Omental fat pad (tissue), 4 donors: ENCODE data around the gene NBL1. TPM values are rescaled to one million over a fixed set of nuclear protein-coding genes. Genes with fewer than 3 reads are reported as not detected.

Experiments
- ATAC-seq: fragments of 150-250 bp; one replicate; pipeline ENCODE4 v1.9.1; 2016; ENCODE audit warnings: mild to moderate bottlenecking, moderate library complexity; ENCODE audit not compliant: low FRiP score
- DNase-seq: peaks from one replicate; pipeline ENCODE4 v3.0.0-alpha.2; 2019; ENCODE audit warnings: low spot score
- total RNA-seq, 4 donors: library from RNA; depleted of rRNA; stranded (reverse); fragments of >200 nt; gene quantifications; one replicate each; pipeline ENCODE4 v1.1.0, GENCODE V29; 2016
- TF ChIP-seq, protein P1 (sequence below), 3 donors: fragments of 450-650 bp; IDR thresholded peaks; one replicate each; pipeline ENCODE4 v1.5.1; 2016 to 2017; ENCODE audit warnings: antibody characterized with exemption in 3 of 3, mild to moderate bottlenecking in 3 of 3, moderate library complexity in 2 of 3

The NBL1 gene
- total RNA-seq, 4 donors from 2014 or later: 36.8 to 97.9 (median 72.8) TPM

DNA sequence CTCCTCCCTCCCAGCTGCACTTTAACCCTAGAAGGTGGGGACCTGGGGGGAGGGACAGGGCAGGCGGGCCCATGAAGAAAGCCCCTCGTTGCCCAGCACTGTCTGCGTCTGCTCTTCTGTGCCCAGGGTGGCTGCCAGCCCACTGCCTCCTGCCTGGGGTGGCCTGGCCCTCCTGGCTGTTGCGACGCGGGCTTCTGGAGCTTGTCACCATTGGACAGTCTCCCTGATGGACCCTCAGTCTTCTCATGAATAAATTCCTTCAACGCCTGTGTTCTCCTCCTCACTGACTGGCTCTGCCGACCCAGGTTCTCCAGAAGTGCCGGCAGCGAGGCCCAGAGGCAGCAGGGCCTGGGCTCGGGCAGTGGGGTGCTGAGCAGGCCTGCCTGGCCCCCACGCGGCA lies 14.1 kb downstream of the NBL1 start:
- DNase-seq: no peak
- TF ChIP-seq, protein P1, sequence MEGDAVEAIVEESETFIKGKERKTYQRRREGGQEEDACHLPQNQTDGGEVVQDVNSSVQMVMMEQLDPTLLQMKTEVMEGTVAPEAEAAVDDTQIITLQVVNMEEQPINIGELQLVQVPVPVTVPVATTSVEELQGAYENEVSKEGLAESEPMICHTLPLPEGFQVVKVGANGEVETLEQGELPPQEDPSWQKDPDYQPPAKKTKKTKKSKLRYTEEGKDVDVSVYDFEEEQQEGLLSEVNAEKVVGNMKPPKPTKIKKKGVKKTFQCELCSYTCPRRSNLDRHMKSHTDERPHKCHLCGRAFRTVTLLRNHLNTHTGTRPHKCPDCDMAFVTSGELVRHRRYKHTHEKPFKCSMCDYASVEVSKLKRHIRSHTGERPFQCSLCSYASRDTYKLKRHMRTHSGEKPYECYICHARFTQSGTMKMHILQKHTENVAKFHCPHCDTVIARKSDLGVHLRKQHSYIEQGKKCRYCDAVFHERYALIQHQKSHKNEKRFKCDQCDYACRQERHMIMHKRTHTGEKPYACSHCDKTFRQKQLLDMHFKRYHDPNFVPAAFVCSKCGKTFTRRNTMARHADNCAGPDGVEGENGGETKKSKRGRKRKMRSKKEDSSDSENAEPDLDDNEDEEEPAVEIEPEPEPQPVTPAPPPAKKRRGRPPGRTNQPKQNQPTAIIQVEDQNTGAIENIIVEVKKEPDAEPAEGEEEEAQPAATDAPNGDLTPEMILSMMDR (IDR thresholded peaks at IDR 0.05): no peak
- ATAC-seq: no peak

- TF ChIP-seq, protein P1 (IDR thresholded peaks at IDR 0.05): peak in 1 of 3 donors; percentile 34
- no peak for DNase-seq
- ATAC-seq: no peak
Measured at GRCh38 chr1:19661721-19662228, 17.7 kb downstream of the NBL1 start.

DNA sequence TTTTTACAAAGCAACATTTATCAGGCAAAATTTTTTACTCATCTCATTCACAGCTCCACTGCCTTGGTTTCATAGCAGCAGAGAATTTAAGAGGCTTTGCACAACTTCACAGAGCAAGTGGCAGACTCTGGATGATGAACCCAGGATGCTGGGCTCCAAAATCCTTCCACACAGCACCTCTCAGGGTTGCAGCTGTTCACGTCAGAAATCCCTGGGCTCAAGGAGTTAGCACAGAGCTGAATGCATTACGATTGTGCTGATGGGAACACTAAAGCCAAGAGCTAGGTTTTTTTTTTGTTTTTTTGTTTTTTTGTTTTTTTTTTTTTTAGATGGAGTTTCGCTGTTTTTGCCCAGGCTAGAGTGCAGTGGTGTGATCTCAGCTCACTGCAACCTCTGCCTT lies 18.2 kb downstream of the NBL1 start:
- TF ChIP-seq, protein P1 (IDR thresholded peaks at IDR 0.05): no peak

GRCh38 chr1:19664453-19665185 lies 20.5 kb downstream of the NBL1 start, which contains the start of gene HTR6:
Gene HTR6, plus strand, starts transcription at chr1:19664875. Its CDS starts 879 bp downstream, at chr1:19665754.
- TF ChIP-seq, protein P1 (IDR thresholded peaks at IDR 0.05): no peak
- no peak for DNase-seq
- no peak for ATAC-seq

More for the DNA sequence above, 18.2 kb downstream of the NBL1 start:
- ATAC-seq (no peak), DNase-seq (no peak)

DNA sequence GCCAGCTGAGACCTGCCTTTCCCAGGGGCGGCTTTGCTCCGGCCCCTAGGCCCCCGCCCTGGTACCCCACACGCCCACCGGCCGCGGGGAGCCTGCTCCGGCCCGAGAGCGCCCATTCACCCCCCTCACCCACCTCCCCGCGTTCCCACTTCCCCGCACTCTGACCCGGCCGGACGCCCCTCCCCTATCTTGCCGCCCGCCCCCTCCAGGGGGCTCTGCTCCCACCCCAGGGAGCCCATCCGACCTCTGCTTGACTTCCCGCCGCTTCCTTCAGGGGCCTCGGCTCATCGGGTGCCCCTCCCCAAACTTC lies 21.0 kb downstream of the NBL1 start:
- TF ChIP-seq, protein P1 (IDR thresholded peaks at IDR 0.05): no peak
- ATAC-seq (no peak), DNase-seq (no peak)

DNA sequence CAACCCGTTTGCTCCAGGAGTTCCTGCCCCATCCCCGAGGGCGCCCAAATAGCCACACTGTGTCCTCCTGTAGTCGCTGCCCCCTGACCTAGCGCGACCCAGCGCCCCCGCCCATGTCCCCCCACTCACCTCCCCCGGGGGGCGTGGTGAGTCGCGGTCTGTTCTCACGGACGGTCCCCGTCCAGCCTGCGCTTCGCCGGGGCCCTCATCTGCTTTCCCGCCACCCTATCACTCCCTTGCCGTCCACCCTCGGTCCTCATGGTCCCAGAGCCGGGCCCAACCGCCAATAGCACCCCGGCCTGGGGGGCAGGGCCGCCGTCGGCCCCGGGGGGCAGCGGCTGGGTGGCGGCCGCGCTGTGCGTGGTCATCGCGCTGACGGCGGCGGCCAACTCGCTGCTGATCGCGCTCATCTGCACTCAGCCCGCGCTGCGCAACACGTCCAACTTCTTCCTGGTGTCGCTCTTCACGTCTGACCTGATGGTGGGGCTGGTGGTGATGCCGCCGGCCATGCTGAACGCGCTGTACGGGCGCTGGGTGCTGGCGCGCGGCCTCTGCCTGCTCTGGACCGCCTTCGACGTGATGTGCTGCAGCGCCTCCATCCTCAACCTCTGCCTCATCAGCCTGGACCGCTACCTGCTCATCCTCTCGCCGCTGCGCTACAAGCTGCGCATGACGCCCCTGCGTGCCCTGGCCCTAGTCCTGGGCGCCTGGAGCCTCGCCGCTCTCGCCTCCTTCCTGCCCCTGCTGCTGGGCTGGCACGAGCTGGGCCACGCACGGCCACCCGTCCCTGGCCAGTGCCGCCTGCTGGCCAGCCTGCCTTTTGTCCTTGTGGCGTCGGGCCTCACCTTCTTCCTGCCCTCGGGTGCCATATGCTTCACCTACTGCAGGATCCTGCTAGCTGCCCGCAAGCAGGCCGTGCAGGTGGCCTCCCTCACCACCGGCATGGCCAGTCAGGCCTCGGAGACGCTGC lies 21.7 kb downstream of the NBL1 start:
- ATAC-seq: no peak

More for the DNA sequence above, 21.7 kb downstream of the NBL1 start:
- TF ChIP-seq, protein P1 (IDR thresholded peaks at IDR 0.05): no peak
- no peak for DNase-seq
